Measurements from ENCODE around the gene SLC35G3.
"Not testable (repeated sequence)": the region's sequence is repeated elsewhere in the genome, so short reads cannot be mapped to it uniquely, and the experiment has no call there.

SLC35G3 gene

GRCh38 chr17:35236821-35237220 is 42.6 kb upstream of the SLC35G3 start:
- H3K4me3 ChIP-seq, result no peak overlapping the region
- H3K9me3 ChIP-seq (replicated peaks in 1 of 11), result no peaks in the 10 kb centered on the region
- no peak for TF ChIP-seq Cebpa-rat (IDR thresholded peaks at IDR 0.05)
- H3K36me3 ChIP-seq, result no peaks in the 10 kb centered on the region
- H3K4me2 ChIP-seq, result peak overlapping the region; percentile 10 to 56 (median 35); a peak in 19 of 22 replicates
- H3K9ac ChIP-seq, result no peak overlapping the region
- H4K20me1 ChIP-seq, result no peaks in the 10 kb centered on the region; a peak in 1 of 22 replicates
- H3K4me1 ChIP-seq, result peaks cover 18 to 40% (median 21%) of the 10 kb centered on the region in 10 experiments
- no peak overlapping the region for H3K27ac ChIP-seq
- H3K27me3 ChIP-seq, result peaks cover 0 to 50% (median 0%) of the 10 kb centered on the region in 11 experiments; a peak in 5 of 22 replicates

GRCh38 chr17:35235917-35236316 is 41.7 kb upstream of the SLC35G3 start:
- H3K4me1 ChIP-seq, result peaks cover 11 to 31% (median 15%) of the 10 kb centered on the region in 10 experiments
- H3K27ac ChIP-seq, result no peak overlapping the region
- H3K4me2 ChIP-seq, result peak overlapping the region in 4 of 11 experiments; percentile 7 to 18 (median 12); a peak in 1 of 22 replicates
- peaks cover 0 to 41% (median 0%) of the 10 kb centered on the region in 11 experiments; a peak in 4 of 22 replicates for H3K27me3 ChIP-seq
- no peak; a peak in 1 of 22 replicates for TF ChIP-seq Cebpa-rat (IDR thresholded peaks at IDR 0.05)
- no peaks in the 10 kb centered on the region; a peak in 1 of 22 replicates for H4K20me1 ChIP-seq
- H3K4me3 ChIP-seq, result no peak overlapping the region
- no peaks in the 10 kb centered on the region for H3K36me3 ChIP-seq
- no peak overlapping the region for H3K9ac ChIP-seq
- H3K9me3 ChIP-seq (replicated peaks in 1 of 11), result peaks cover 0 to 3% (median 0%) of the 10 kb centered on the region in 11 experiments; a peak in 1 of 22 replicates

GRCh38 chr17:35235289-35235688 is 41.1 kb upstream of the SLC35G3 start:
- Histone ChIP-seq H3K4me1 (peaks cover 11 to 25% (median 14%) of the 10 kb centered on the region in 10 experiments), H3K27ac (no peak overlapping the region), H4K20me1 (no peaks in the 10 kb centered on the region; a peak in 1 of 22 replicates), H3K27me3 (peaks cover 0 to 37% (median 0%) of the 10 kb centered on the region in 11 experiments; a peak in 4 of 22 replicates), H3K4me2 (no peak overlapping the region), H3K4me3 (no peak overlapping the region), H3K36me3 (no peaks in the 10 kb centered on the region), H3K9me3 (replicated peaks in 1 of 11) (peaks cover 0 to 5% (median 0%) of the 10 kb centered on the region in 11 experiments; a peak in 1 of 22 replicates), H3K9ac (no peak overlapping the region)
- no peak for TF ChIP-seq Cebpa-rat (IDR thresholded peaks at IDR 0.05)

GRCh38 chr17:35234315-35234714 is 40.1 kb upstream of the SLC35G3 start:
- H3K4me3 ChIP-seq, H3K9ac ChIP-seq, H4K20me1 ChIP-seq, H3K4me2 ChIP-seq, H3K36me3 ChIP-seq, H3K27ac ChIP-seq: not testable (repeated sequence)
- Histone ChIP-seq H3K9me3 (replicated peaks in 1 of 11) (peaks cover 0 to 11% (median 0%) of the 10 kb centered on the region in 11 experiments; a peak in 1 of 22 replicates), H3K4me1 (peaks cover 4 to 20% (median 14%) of the 10 kb centered on the region in 10 experiments), H3K27me3 (peaks cover 0 to 29% (median 0%) of the 10 kb centered on the region in 11 experiments; a peak in 4 of 22 replicates)

GRCh38 chr17:35229638-35230037 is 35.4 kb upstream of the SLC35G3 start:
- Histone ChIP-seq H3K9me3 (replicated peaks in 1 of 11) (peaks cover 0 to 11% (median 0%) of the 10 kb centered on the region in 11 experiments; a peak in 1 of 22 replicates), H3K9ac (no peak overlapping the region)
- no peak for TF ChIP-seq Cebpa-rat (IDR thresholded peaks at IDR 0.05)

GRCh38 chr17:35227546-35227945 is 33.4 kb upstream of the SLC35G3 start:
- H3K9ac ChIP-seq, result no peak overlapping the region
- TF ChIP-seq Cebpa-rat (IDR thresholded peaks at IDR 0.05), result no peak

More at GRCh38 chr17:35229638-35230037, 35.4 kb upstream of the SLC35G3 start:
- H3K4me1 ChIP-seq, result 0 out of 20 replicates have a peak, but pooled peaks cover 0 to 6% (median 0%) of the 10 kb centered on the region in 10 experiments
- no peaks in the 10 kb centered on the region for H3K36me3 ChIP-seq
- no peaks in the 10 kb centered on the region for H4K20me1 ChIP-seq
- no peaks in the 10 kb centered on the region; a peak in 1 of 22 replicates for H3K27me3 ChIP-seq
- no peak overlapping the region for H3K4me2 ChIP-seq
- H3K4me3 ChIP-seq, result no peak overlapping the region
- no peak overlapping the region for H3K27ac ChIP-seq

GRCh38 chr17:35224436-35224835 is 30.2 kb upstream of the SLC35G3 start:
- peaks cover 0 to 12% (median 7%) of the 10 kb centered on the region in 11 experiments; a peak in 11 of 22 replicates for H3K9me3 ChIP-seq (replicated peaks in 1 of 11)
- no peaks in the 10 kb centered on the region for H3K27me3 ChIP-seq

More at GRCh38 chr17:35227546-35227945, 33.4 kb upstream of the SLC35G3 start:
- Histone ChIP-seq H4K20me1 (no peaks in the 10 kb centered on the region), H3K4me2 (no peak overlapping the region), H3K9me3 (replicated peaks in 1 of 11) (peaks cover 0 to 15% (median 3%) of the 10 kb centered on the region in 11 experiments; a peak in 9 of 22 replicates), H3K36me3 (no peaks in the 10 kb centered on the region), H3K4me3 (no peak overlapping the region), H3K4me1 (0 out of 20 replicates have a peak, but pooled peaks cover 0 to 6% (median 0%) of the 10 kb centered on the region in 10 experiments), H3K27ac (no peak overlapping the region), H3K27me3 (no peaks in the 10 kb centered on the region; a peak in 1 of 22 replicates)

GRCh38 chr17:35222452-35222851 is 28.3 kb upstream of the SLC35G3 start:
- no peaks in the 10 kb centered on the region for H3K36me3 ChIP-seq
- no peak for TF ChIP-seq Cebpa-rat (IDR thresholded peaks at IDR 0.05)

More at GRCh38 chr17:35224436-35224835, 30.2 kb upstream of the SLC35G3 start:
- no peak overlapping the region for H3K27ac ChIP-seq
- no peaks in the 10 kb centered on the region for H3K36me3 ChIP-seq
- H3K4me1 ChIP-seq, result peaks cover 0 to 9% (median 2%) of the 10 kb centered on the region in 10 experiments; a peak in 10 of 20 replicates
- H3K4me2 ChIP-seq, result no peak overlapping the region
- no peak overlapping the region for H3K4me3 ChIP-seq
- no peaks in the 10 kb centered on the region for H4K20me1 ChIP-seq
- no peak overlapping the region for H3K9ac ChIP-seq
- TF ChIP-seq Cebpa-rat (IDR thresholded peaks at IDR 0.05), result no peak

GRCh38 chr17:35218915-35219314 is 24.7 kb upstream of the SLC35G3 start:
- H3K4me3 ChIP-seq, result no peak overlapping the region
- peaks cover 6 to 46% (median 29%) of the 10 kb centered on the region in 10 experiments; a peak in 15 of 20 replicates for H3K4me1 ChIP-seq
- H3K36me3 ChIP-seq, result no peaks in the 10 kb centered on the region
- peak overlapping the region in 6 of 11 experiments; percentile 23 to 70 (median 53); a peak in 11 of 22 replicates for H3K4me2 ChIP-seq
- H3K27ac ChIP-seq, result peak overlapping the region in 2 of 11 experiments; percentile 0 to 13; a peak in 1 of 22 replicates
- TF ChIP-seq Cebpa-rat (IDR thresholded peaks at IDR 0.05), result no peak
- no peaks in the 10 kb centered on the region for H4K20me1 ChIP-seq
- no peak overlapping the region for H3K9ac ChIP-seq
- no peaks in the 10 kb centered on the region for H3K27me3 ChIP-seq
- peaks cover 0 to 12% (median 7%) of the 10 kb centered on the region in 11 experiments; a peak in 11 of 22 replicates for H3K9me3 ChIP-seq (replicated peaks in 1 of 11)

More at GRCh38 chr17:35222452-35222851, 28.3 kb upstream of the SLC35G3 start:
- H3K9me3 ChIP-seq (replicated peaks in 1 of 11), result peaks cover 0 to 12% (median 7%) of the 10 kb centered on the region in 11 experiments; a peak in 11 of 22 replicates
- H3K9ac ChIP-seq, result no peak overlapping the region
- peaks cover 0 to 23% (median 13%) of the 10 kb centered on the region in 10 experiments; a peak in 13 of 20 replicates for H3K4me1 ChIP-seq
- H3K27ac ChIP-seq, result no peak overlapping the region
- no peak overlapping the region for H3K4me2 ChIP-seq
- H3K4me3 ChIP-seq, result no peak overlapping the region
- H3K27me3 ChIP-seq, result no peaks in the 10 kb centered on the region
- no peaks in the 10 kb centered on the region for H4K20me1 ChIP-seq

All from BLaER1 treated with 17β-estradiol and CSF1 and Interleukin-3, amounts not matched to agents 10 nM and 100 nM (cell line).